ENCODE measurements around the gene MRPL4.
A peak's percentile ranks its signal among the peaks of the same experiment; 100 is the strongest.

MRPL4 gene

DNA sequence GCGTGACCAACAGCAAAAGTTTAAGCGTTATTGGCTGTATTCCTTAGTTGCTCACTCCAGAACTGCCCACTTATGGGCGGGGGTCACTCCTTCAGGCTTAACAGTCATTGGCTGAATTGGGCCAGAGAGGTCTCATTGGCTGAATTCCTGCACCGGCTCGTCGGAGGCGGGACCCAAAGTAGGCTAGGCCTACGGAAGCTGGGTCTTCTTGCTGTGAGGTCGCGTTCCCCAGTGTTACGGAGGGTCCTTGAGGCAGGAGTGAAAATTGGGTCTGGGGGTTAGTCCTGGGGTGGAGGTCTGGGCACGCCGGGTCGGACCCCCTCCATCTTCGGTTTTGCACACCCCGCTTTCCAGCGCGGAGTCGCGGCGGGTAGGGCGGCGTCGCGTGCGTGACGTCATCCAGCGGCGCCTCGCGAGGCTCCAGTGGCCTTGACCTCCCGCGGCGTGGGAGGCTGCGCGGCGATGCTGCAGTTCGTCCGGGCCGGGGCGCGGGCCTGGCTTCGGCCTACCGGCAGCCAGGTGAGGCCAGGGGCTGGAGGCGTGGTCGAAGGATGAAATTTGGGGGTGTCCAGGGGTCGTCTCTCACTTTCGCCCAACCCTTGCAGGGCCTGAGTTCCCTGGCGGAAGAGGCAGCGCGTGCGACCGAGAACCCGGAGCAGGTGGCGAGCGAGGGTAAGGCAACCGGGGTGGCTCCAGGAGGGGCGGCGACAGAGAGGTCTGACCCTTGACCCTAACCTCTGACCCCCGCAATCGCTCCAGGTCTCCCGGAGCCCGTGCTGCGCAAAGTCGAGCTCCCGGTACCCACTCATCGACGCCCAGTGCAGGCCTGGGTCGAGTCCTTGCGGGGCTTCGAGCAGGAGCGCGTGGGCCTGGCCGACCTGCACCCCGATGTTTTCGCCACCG lies at the start of gene MRPL4:
TSS of gene MRPL4 (plus strand) at position 423 of the 903 bp plus-strand sequence. CDS start at position 463, 40 bp downstream.
- DNase-seq = peak; percentile 97

DNA sequence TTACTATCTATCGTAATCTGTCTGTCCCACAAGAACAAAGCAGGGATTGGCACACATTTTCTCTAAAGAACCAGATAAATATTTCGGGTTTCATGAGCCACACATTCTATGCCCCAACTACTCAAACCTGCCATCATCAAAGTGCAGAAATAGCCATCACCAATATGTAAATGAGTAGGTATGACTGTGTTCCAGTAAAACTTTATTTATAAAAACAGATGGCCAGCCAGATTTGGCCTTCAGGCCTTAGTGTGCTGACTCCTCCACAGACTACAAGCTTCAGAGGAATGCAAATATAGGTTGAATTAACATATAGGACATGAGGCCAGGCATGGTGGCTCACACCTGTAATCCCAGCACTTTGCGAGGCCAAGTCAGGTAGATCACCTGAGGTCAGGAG lies 48.3 kb upstream of the MRPL4 start:
- DNase-seq = no peak

DNA sequence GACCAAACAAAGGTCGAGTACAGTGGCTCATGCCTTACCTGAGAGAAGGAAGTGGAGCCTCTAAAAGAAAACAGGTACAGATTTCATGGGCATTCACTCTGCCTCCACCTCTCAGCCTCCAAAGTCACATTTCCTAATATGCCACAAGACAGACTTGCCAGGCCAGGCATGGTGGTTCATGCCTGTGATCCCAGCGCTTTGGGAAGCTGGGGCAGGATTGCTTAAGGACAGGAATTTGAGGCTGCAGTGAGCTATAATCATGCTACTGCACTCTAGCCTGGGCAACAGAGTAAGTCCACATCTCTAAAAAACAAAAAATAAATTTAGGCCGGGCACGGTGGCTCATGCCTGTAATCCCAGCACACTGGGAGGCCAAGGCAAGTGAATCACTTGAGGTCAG lies 46.4 kb upstream of the MRPL4 start:
- DNase-seq = no peak

DNA sequence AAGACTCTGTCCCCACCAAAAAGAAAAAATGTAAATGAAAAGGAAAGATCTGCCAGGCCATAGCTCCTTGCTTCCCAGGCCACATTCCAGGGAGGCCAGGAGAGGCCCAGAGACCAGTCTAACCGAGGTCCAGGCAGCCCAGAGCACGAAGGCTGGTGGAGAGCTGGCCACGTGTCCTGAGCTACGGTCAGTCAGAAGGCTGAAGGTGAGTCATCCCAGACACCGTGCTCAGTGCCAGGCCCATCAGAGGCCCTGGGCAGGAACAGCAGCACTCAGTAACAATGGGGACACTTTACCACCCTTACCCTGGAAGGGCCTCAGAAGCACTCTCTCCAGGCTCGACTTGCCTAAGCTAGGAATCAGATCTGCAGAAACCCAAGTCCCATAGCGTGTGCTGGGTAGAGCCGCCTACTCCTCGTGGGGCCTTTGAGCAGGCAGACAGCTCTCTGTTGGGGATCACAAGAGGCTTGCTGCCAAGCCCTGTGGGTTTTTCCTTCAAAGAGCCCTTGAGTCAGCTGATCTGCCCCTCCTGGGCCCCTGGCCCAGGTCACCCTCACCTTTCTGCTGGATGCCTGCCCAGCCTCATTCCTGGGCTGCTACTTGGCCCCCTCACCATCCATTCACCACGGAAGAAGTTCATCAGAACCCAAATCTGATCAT lies 45.7 kb upstream of the MRPL4 start:
- DNase-seq = no peak

DNA sequence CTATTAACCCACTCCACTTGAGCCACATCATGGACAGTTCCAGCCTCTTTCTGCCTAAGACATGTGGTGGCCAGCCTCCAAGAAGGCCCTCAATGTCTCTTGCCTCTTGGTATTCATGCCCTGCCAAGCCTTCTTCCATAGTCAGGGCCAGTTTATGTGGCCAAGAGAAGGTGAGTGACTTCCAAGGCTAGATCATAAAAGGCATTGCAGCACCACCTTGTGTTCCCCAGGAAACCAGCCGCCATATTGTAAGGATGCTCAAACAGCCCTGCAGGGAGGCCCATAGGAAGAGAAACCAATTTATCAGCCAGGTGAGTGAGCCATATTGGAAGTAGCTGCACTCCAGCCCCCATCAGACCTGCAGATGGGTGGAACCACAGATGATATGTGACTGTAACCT lies 45.0 kb upstream of the MRPL4 start:
- no peak for DNase-seq

DNA sequence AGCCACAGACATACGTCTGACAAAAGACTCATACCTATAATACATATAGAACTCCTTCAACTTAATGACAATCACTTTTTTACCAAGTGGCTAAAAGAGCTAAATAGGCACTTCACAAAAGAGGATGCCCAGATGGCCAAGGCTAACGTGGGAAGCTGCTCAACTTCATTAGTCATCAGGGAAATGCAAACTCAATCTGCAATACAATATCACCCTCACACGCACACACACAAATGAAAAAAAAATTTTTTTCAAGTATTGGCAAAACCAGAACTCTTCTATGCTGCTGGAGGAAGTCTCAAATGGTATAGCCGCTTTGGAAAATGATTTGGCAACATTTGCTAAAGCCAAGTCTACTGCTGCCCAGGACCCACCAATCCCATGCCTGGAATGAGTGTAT lies 42.7 kb upstream of the MRPL4 start:
- DNase-seq = no peak

DNA sequence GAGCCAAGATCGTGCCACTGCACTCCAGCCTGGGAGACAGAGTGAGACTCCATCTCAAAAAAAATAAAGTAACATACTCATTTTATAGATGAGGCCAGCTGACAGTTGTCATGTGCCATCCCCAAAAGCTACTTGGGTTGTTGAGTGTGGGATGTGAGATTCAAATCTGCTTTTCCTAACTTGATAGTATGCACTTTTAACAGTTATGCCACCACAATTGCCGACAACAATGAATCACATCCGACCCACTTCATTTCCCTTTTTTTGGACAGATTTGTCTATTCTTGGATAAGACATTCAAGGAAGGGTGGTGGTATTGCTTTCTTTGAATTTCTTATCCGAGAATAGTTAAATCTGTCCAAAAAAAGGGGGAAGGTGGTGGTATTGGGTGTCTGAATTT lies 41.0 kb upstream of the MRPL4 start:
- no peak for DNase-seq

DNA sequence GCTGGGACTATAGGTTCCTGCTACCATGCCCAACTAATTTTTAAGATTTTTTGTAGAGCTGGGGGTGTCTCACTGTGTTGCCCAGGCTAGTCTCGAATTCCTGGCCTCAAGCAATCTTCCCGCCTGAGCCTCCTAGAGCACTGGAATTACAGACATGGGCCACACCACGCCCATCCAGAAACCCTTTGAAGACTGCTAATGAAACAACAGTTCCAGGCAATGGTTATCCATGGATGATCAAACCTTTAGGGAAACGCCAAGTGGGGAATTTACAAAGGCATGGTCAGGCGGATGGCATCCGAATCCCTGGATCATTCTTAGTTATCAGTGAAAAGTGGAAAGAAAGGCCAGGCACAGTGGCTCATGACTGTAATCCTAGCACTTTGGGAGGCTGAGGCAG lies 40.3 kb upstream of the MRPL4 start:
- no peak for DNase-seq

DNA sequence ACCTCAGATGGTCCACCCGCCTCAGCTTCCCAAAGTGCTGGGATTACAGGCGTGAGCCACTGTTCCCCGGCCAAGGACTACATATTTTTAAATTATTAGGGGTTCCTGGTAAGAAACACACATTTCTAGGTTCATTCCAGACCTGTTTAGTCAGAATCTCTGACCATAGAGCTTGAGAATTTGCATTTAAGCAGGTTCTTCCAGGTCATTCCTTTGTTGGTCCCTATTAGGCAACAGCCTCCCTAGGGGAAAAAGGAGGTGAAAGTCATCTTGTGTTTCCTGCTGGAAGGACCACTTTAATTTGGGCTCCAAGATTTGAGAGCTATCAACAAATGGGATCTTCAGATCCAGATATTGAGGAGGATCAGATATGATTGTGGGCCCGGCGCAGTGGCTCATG lies 37.2 kb upstream of the MRPL4 start:
- no peak for DNase-seq

DNA sequence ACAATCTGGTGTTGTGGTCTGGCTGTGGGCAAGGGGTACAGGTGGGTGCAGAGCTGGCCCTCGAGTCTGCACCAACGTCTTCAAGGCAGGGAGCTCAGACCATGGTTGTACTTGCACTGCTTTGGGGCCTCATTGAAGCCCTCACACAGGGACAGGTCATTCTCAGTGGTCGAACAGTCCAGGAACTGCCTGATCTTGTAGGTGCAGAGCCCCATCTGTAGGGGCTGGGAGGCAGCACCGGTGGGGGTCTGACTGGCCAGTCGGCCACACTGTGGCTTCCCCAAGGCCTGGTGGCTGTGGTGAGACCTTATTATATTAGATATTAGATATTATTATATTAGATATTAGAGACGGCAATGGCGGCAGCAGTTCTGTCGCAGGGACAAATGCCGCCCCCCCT lies 34.9 kb upstream of the MRPL4 start:
- DNase-seq = no peak

DNA sequence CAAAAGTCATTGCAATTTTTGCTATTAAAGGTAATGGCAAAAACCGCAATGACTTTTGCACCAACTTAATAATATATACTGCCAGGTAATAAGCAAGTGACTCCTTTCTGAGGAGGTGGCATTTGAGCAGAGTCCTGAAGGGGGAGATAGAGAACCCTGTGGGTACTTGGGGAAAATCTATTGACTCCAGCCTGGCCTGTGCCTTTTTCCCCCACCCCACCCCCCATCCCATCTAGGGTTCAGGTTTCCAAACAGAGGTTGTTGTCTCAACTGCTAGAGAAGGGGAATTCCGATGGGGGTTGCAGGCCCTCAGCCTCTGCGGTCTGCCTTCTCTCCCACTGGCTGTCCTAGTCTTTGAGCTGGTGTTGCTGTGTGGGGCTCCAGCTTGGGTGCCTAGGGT lies 32.3 kb upstream of the MRPL4 start:
- DNase-seq = peak; percentile 36

DNA sequence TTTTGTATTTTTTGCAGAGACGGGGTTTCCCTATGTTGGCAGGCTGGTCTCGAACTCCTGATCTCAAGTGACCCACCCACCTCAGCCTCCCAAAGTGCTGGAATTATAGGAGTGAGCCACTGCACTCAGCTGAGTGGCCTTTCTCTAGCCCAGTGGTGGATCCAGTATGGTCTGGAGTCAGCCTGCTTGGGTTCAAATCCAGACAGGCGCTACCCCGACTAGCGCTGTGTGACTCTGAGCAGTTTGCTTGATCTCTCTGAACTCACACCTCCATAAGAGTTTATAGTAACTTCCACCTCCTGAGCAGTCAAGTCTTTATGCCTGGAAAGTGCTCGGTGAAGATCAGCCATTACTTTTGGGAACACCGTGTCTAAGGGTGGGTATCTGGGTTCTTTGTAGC lies 31.3 kb upstream of the MRPL4 start:
- no peak for DNase-seq

DNA sequence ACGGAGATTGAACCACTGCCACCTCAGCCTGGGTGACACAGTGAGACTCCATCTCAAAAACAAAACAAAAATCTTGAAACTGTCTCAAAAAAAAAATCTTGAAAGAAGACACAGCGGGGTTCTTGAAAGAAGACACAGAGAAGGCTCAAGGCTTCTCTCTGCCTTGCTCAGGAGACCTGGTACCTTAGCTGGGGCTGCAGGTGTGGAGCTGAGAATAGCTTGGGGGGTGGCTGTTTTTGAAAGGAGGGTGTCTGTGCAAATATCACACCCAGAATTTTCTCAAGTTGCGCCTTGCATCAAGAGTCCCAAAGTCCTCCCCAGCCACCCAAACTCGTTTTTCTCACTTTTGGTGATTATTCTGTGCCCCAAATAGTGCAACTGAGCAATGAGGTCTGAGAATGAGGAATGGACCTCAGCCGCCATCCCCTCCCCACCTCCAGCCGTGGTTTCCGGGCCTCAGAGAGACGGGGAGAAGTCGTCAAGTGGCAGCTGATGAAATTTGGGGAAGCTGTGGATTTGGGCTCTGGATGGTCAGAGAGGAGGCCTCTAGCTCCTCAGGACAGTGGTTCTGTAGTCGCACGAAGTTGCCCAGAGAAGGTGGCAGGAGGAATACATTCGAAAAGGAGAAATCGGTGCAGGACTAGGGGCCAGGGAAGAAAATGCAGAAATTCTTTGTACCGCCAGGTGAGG lies 29.7 kb upstream of the MRPL4 start:
- no peak for DNase-seq

DNA sequence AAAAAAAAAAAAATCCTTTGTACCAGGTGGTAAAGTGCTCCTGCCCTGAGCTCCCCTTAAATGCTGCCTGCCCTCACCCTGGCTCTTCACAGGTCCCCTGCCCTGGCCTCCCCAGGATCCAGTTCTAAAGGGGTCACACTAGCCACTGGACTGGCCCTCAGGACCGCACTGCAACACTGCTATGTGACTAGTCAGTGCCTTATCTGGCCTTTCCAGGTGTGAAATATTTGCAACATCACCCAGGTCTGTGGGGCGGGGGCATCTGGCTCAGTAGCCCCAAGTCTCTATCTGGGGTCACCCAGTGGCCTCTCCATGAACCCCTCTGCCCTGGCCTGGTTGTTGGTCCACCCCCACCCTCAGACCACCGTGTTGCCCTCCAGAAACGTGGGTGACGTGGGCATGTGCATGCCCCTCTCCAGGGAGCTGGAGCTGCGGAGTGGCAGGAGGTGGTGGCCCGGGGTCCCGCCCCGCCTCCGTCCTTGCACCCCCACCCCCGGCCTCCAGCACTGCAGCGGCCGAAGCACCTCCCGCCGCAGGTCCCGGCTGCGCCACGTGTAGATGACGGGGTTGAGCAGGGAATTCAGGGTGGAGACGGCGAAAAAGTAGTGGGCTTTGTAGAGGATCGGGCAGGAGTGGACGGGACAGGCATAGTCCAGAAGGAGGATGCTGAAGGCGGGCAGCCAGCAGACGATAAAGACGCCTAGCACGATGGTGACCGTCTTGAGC lies 28.4 kb upstream of the MRPL4 start:
- no peak for DNase-seq

DNA sequence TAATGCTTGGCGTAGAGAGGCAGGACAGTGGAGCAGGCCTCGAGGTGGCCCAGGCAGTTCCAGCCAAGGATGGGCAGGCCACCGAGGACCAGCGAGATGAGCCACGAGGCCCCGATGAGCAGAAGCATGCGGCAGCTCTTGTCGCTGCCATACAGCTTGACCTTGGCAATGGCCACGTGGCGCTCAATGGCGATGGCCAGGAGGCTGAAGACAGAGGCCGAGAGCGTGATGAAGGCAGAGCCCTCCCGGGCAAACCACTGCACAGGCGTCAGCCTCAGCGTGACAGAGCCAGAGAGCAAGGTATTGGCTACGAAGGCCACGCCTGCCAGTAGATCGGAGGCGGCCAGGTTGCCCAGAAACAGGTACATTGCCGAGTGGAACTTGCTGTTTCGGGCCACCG lies 27.7 kb upstream of the MRPL4 start:
- no peak for DNase-seq

DNA sequence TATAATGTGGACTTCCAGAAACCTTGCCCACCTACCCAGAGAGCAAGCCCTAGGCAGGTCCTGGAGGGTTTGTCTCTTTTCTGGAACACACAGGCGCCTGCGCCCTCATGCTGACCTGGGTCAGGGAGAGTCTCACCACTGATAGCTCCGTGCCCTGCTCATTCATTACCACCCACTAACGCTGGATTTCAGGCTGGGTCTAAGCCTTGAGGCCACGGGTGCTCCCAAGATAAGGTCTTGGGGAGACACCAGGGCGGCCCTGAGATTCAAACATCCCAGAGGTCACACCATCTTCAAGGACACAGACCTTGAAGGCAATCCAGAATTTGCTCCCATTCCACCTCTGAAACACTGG lies 26.0 kb upstream of the MRPL4 start:
- DNase-seq = no peak

DNA sequence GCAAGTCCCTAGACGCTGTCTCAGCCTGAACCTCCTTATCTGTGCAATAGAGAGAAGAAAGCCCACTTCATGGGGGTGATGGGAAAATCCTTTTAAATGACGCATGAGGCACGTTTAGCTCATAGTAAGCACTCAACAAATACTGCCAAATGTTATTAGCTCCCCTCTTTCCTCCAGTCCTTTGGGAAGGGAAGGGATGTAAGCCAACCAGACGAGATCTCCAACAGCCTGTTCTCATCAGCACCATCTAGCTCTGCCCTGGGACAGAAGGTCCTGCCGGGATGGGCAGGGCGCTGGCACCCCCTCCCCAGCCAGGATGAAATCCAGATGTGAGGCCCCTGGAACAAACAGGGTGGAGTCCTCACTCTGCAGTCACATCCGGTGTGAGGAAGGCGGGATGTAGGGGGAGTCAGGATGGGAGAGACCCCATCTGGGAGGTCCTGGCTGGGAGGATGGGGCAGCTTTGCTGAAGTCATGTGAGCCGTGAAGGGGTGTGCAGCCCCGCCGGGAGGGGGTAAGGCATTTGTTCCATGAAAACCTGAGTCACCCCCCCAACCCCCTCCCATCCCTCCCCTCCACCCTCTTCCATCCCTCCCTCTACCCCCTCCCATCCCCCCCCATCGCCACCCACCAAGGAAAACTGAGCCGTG lies 25.5 kb upstream of the MRPL4 start:
- no peak for DNase-seq

DNA sequence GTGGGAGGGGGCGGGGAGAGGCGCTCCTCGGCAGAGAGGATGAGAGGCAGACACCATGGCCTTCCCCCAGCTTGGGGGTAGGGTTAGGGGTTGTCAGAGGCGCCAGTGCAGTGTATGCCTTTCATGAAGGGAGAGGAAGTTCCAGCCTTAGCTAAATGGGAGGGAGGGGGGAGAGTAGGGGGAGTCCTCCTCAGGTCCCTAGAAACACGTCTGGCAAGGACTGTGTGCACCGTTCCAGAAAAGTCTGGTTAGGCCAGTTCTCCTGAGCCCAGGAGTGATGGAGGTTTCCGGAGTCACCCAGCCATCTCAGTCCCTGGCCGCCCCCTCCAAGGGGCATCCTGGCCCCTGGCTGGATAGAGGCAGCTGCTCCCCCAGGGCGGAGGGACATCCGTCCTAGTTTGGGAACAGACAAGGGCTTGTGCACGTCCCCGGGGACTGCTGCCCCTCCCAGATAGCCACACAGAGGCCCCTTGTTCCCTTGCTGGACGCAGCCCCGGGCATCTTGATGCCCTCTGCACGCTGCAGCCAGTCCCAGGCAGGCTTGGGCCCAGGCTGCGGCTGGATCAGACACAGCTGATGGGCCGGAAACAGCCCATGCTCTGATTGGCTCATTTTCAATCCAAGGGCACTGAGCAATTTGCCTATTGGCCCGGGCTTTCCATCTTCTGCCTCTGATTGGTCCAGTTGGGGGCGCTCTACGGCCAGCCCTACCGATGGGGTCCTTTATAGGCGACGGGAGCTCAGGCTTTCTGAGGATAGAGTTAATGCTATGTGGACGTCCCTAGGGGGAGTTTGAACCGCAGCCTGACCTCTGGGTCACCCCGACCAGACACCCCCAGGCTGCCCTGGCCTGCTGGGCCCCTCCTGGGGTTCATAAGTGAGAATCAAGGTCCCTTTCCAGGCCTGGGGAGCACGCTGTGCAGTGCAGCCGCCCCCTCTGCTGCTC lies 24.7 kb upstream of the MRPL4 start:
- peak; percentile 28 for DNase-seq

DNA sequence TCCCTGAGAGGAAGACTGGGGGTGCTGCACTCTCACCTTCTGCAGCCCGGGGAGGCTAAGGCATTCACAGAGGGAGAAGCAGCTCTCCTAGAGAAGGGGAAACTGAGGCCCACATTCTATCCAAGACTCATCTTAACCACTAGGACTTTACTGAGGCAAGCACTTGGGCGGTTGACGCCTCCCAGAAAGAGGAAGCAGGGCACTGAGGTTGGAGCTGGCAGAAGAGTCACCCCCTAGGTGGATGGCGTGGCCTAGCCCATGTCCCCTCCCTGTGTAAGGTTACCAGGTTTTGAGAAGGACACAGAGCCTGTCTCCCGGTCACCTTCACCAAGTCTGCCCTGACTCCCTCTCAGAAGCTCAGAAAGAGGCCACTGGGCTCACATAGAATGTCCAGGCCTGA lies 23.6 kb upstream of the MRPL4 start:
- no peak for DNase-seq

DNA sequence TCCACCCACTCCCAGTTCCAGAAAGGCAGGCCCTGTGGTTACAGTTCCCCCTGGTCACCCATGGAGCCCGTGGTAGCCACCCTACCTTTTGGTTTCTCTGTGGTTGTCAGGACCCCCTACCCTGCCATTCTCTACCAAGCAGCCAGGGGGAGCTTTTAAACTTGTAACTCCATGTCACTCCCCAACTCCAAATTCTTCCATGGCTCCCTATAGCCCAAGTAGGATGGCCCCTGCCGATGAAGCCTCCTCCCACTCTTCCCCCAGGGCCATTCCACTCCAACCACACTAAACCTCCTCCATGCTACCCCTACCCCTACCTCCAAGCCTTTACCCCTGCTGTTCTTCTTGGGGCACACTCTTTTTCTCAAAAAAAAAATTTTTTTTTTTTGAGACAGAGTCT lies 23.1 kb upstream of the MRPL4 start:
- DNase-seq = peak; percentile 50

DNA sequence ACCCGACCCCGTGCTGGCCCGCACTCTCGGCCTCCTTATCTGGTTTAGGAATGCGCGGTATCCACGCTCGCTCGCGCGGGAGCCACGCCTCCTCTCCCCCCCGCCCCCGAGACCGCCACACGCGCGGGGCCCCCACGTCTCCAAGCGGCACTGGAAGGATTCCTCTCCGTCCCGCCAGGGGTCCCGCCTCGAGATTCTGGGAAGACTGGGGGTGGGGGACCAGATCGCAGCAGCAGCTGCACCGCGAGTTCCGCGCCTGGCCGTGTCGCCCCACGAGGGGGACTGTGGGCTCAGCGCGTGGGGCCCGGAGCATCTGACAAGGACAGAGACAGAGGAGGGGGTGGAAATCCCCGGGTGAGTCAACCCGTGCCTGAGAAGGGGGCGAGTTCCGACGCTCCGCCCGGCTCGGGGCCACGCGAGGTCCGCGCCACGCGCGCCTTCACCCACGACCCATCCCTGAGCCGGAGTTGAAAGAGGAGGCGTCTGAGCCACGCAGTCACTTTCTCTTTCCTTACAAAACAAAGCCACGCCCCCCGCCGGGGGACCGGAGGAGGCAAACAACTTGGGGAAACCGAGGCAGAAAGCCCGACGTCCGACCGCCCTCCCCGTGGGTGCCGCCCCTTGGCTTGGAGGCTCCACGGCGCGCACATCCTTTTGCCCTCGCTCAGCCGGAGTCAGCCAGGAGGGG lies 21.7 kb upstream of the MRPL4 start:
- DNase-seq = peak; percentile 63
